ENCODE measurements around the gene SPATA20.

DNA sequence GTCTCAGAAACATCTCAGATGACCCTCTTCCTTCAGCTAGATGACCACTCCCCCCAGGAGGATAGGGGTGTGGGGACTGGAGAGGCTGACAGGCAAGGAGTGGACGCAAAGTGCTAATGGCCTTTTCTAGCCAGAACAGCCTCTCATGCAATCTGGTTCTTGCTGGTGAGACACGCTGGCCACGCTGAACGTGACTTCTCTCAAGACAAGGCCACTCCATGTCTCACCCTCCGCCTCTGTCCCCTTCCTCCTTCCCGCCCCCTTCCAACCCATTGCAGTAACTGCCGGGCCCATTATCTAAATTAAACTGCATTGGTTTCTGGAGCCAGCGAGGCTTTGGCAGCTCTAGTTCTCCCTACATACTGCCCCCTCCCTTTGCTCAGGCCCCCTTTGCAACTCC, 23.1 kb downstream of the SPATA20 start:
- TF ChIP-seq, protein P1, sequence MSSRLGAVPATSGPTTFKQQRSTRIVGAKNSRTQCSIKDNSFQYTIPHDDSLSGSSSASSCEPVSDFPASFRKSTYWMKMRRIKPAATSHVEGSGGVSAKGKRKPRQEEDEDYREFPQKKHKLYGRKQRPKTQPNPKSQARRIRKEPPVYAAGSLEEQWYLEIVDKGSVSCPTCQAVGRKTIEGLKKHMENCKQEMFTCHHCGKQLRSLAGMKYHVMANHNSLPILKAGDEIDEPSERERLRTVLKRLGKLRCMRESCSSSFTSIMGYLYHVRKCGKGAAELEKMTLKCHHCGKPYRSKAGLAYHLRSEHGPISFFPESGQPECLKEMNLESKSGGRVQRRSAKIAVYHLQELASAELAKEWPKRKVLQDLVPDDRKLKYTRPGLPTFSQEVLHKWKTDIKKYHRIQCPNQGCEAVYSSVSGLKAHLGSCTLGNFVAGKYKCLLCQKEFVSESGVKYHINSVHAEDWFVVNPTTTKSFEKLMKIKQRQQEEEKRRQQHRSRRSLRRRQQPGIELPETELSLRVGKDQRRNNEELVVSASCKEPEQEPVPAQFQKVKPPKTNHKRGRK (CRISPR knock-in tag; IDR thresholded peaks at IDR 0.05; ENCODE audit: borderline replicate concordance) = no peak
- TF ChIP-seq ESRRA (CRISPR knock-in tag; IDR thresholded peaks at IDR 0.05; ENCODE audit: borderline replicate concordance) (no peak), CREB1 (CRISPR knock-in tag; IDR thresholded peaks at IDR 0.05) (no peak), ZNF232 (CRISPR knock-in tag; IDR thresholded peaks at IDR 0.05) (no peak), KAT7 (CRISPR knock-in tag; IDR thresholded peaks at IDR 0.05; ENCODE audit: borderline replicate concordance) (no peak), SP1 (CRISPR knock-in tag; conservative IDR thresholded peaks at IDR 0.05) (no peak), NFYB (CRISPR knock-in tag; conservative IDR thresholded peaks at IDR 0.05; ENCODE audit: low read depth) (no peak)
- TF ChIP-seq, protein P2, sequence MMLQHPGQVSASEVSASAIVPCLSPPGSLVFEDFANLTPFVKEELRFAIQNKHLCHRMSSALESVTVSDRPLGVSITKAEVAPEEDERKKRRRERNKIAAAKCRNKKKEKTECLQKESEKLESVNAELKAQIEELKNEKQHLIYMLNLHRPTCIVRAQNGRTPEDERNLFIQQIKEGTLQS (CRISPR knock-in tag; conservative IDR thresholded peaks at IDR 0.05) = no peak
- TF ChIP-seq, protein P3, sequence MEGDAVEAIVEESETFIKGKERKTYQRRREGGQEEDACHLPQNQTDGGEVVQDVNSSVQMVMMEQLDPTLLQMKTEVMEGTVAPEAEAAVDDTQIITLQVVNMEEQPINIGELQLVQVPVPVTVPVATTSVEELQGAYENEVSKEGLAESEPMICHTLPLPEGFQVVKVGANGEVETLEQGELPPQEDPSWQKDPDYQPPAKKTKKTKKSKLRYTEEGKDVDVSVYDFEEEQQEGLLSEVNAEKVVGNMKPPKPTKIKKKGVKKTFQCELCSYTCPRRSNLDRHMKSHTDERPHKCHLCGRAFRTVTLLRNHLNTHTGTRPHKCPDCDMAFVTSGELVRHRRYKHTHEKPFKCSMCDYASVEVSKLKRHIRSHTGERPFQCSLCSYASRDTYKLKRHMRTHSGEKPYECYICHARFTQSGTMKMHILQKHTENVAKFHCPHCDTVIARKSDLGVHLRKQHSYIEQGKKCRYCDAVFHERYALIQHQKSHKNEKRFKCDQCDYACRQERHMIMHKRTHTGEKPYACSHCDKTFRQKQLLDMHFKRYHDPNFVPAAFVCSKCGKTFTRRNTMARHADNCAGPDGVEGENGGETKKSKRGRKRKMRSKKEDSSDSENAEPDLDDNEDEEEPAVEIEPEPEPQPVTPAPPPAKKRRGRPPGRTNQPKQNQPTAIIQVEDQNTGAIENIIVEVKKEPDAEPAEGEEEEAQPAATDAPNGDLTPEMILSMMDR (IDR thresholded peaks at IDR 0.05) = no peak
- TF ChIP-seq, protein P4, sequence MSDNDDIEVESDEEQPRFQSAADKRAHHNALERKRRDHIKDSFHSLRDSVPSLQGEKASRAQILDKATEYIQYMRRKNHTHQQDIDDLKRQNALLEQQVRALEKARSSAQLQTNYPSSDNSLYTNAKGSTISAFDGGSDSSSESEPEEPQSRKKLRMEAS (CRISPR knock-in tag; IDR thresholded peaks at IDR 0.05) = no peak
- TF ChIP-seq, protein P5, sequence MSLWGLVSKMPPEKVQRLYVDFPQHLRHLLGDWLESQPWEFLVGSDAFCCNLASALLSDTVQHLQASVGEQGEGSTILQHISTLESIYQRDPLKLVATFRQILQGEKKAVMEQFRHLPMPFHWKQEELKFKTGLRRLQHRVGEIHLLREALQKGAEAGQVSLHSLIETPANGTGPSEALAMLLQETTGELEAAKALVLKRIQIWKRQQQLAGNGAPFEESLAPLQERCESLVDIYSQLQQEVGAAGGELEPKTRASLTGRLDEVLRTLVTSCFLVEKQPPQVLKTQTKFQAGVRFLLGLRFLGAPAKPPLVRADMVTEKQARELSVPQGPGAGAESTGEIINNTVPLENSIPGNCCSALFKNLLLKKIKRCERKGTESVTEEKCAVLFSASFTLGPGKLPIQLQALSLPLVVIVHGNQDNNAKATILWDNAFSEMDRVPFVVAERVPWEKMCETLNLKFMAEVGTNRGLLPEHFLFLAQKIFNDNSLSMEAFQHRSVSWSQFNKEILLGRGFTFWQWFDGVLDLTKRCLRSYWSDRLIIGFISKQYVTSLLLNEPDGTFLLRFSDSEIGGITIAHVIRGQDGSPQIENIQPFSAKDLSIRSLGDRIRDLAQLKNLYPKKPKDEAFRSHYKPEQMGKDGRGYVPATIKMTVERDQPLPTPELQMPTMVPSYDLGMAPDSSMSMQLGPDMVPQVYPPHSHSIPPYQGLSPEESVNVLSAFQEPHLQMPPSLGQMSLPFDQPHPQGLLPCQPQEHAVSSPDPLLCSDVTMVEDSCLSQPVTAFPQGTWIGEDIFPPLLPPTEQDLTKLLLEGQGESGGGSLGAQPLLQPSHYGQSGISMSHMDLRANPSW (CRISPR knock-in tag; conservative IDR thresholded peaks at IDR 0.05; ENCODE audit: low read depth) = no peak
